Gastrocnemius medialis (tissue), 4 donors: ENCODE results near the gene CDH1.

ENCODE experiments used
- POLR2A ChIP-seq, 2 donors: fragments of 450-650 bp; IDR thresholded peaks; one replicate each; pipeline ENCODE4 v1.6.1; 2017; ENCODE audit warnings: antibody characterized with exemption in 2 of 2, mild to moderate bottlenecking in 2 of 2, moderate library complexity in 2 of 2
- TF ChIP-seq, protein P1 (sequence below), 5 experiments: fragments of 450-650 bp in 3 of 5; fragments of 200-600 bp in 2 of 5; sonication (generic) in 2 of 5; IDR thresholded peaks in 4 of 5; conservative IDR thresholded peaks in 1 of 5; 1 replicate in 4 of 5; 2 replicates in 1 of 5; pipeline ENCODE4 v1.5.1; 2016 to 2019; ENCODE audit warnings: antibody characterized with exemption in 5 of 5, mild to moderate bottlenecking in 3 of 5, moderate library complexity in 3 of 5

DNA sequence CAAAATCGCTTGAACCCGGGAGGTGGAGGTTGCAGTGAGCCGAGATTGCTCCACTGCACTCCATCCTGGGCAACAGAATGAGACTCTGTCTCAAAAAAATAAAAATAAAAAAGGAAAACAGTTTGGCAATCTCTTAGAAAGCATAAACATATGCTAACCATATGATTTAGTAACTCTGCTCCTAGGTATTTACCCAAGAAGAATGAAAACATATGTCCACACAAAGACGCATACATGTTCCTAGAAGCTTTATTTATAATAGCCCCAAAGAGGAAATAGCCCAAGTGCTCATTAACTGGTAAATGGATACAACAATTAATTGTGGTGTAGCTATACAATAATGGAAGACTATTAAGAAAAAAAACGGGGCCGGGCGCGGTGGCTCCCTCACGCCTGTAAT lies 18.5 kb upstream of the CDH1 start:
- TF ChIP-seq POLR2A (IDR thresholded peaks at IDR 0.05) = no peak
- TF ChIP-seq, protein P1, sequence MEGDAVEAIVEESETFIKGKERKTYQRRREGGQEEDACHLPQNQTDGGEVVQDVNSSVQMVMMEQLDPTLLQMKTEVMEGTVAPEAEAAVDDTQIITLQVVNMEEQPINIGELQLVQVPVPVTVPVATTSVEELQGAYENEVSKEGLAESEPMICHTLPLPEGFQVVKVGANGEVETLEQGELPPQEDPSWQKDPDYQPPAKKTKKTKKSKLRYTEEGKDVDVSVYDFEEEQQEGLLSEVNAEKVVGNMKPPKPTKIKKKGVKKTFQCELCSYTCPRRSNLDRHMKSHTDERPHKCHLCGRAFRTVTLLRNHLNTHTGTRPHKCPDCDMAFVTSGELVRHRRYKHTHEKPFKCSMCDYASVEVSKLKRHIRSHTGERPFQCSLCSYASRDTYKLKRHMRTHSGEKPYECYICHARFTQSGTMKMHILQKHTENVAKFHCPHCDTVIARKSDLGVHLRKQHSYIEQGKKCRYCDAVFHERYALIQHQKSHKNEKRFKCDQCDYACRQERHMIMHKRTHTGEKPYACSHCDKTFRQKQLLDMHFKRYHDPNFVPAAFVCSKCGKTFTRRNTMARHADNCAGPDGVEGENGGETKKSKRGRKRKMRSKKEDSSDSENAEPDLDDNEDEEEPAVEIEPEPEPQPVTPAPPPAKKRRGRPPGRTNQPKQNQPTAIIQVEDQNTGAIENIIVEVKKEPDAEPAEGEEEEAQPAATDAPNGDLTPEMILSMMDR (IDR thresholded peaks at IDR 0.05 in 4 of 5, conservative IDR thresholded peaks at IDR 0.05 in 1 of 5) = no peak
